ENCODE data around the gene CHAD. TPM values are rescaled to one million over a fixed set of nuclear protein-coding genes. Genes with fewer than 3 reads are reported as not detected.

Gene CHAD
- total RNA-seq, 1 experiment from 2014 or later = 0.57 TPM

DNA sequence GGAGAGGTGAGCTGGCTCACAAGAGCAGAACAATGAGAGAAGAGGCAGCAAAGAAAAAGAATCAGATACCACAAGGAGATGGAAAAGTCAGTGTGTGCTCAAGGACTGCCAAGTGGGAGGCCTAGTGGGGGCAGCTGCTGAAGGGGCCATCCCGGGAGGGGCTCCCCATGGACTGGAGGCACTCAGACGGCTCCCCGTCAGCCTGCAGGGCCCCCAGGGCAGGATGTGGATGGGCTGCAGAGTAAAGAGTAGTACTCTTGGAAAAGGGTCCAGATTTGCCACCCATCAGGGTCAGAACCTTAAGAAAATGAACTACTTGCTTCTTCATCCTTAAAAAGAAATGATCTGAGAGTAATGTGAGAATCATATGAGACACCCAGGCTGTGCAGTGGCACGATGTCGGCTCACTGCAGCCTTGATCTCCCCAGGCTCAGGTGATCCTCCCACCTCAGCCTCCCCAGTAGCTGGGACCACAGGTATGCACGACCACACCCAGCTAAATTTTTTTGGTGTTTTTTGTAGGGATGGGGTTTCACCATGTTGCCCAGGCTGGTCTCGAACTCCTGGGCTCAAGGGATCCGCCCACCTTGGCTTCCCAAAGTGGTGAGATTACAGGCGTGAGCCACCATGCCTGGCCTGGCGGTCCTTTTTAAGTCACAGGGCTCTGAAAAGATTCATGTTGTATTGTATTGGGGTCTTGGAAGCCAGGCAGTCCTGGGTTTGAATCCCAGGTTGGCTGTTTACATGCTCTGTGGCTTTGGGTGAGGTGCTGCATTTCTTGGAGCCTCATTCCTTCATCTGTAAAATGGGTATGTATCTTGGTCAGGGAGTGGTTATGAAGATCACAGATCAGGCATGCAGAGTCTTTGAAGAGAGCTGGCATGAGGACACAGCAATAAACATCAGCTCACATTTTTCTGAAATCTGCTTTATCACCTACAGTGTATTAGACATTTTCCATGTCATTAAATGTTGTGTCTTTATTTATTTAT lies 27.5 kb downstream of the CHAD start:
- Histone ChIP-seq H3K27ac (ENCODE audit: insufficient read length, low read depth, low read length) (no peak overlapping the region), H3K56ac (ENCODE audit: insufficient read length, low read depth, low read length) (no peak overlapping the region), H3K4ac (ENCODE audit: low read depth, low read length) (no peak overlapping the region), H2AFZ (ENCODE audit: low read length) (no peak overlapping the region), H3K79me2 (ENCODE audit: insufficient read depth, low read length) (no peaks in the 10 kb centered on the region), H3K14ac (ENCODE audit: insufficient read depth, low read length) (no peak overlapping the region), H2BK20ac (ENCODE audit: low read depth, low read length, poor library complexity, severe bottlenecking) (no peak overlapping the region), H3K27me3 (ENCODE audit: insufficient read depth, low read length) (no peaks in the 10 kb centered on the region), H4K8ac (replicated peaks; ENCODE audit: insufficient read length, low read depth, low read length) (no peak overlapping the region), H4K20me1 (ENCODE audit: control insufficient read depth, insufficient read depth, insufficient read length) (no peaks in the 10 kb centered on the region), H2BK12ac (ENCODE audit: insufficient read length, low read depth, low read length) (no peak overlapping the region), H3K4me1 (ENCODE audit: insufficient read depth, low read length) (no peaks in the 10 kb centered on the region), H3K79me1 (ENCODE audit: insufficient read depth, low read depth, low read length, poor library complexity, severe bottlenecking) (no peaks in the 10 kb centered on the region), H3K23ac (ENCODE audit: insufficient read length, low read depth, low read length) (no peak overlapping the region), H2BK15ac (ENCODE audit: low read depth, low read length) (no peak overlapping the region), H3K4me2 (ENCODE audit: insufficient read depth, insufficient read length, low read length) (no peak overlapping the region), H3T11ph (ENCODE audit: low read length) (no peak overlapping the region), H3K18ac (ENCODE audit: insufficient read length, low read depth, low read length) (no peak overlapping the region), H2AK5ac (ENCODE audit: insufficient read length, low read length) (no peak overlapping the region), H2BK120ac (ENCODE audit: low read depth, low read length, poor library complexity, severe bottlenecking) (no peak overlapping the region), H4K91ac (ENCODE audit: insufficient read length, low read depth, low read length) (no peak overlapping the region), H2BK5ac (ENCODE audit: insufficient read length, low read length) (no peak overlapping the region), H3K23me2 (ENCODE audit: insufficient read length, low read depth, low read length, poor library complexity, severe bottlenecking) (no peaks in the 10 kb centered on the region), H3K9me3 (ENCODE audit: control insufficient read depth, low read depth, low read length) (no peaks in the 10 kb centered on the region), H4K5ac (ENCODE audit: insufficient read length, low read depth, low read length) (no peak overlapping the region), H3K9ac (ENCODE audit: extremely low read depth, insufficient read length, low read length) (no peak overlapping the region)
- WGBS (ENCODE audit: extremely low coverage, insufficient read length, low lambda C conversion rate) = no CpG with 5 or more reads among the region's 10 CpGs
- H3K4me3 Mint-ChIP-seq = no peak overlapping the region
- no peaks in the 10 kb centered on the region for H3K36me3 Mint-ChIP-seq (ENCODE audit: insufficient read depth in 1 of 3, low read depth in 3 of 3)
- H3K27ac Mint-ChIP-seq = peak overlapping the region in 2 of 3 experiments; percentile 15 to 73; a peak in 2 of 7 replicates
- TF ChIP-seq, protein P1, sequence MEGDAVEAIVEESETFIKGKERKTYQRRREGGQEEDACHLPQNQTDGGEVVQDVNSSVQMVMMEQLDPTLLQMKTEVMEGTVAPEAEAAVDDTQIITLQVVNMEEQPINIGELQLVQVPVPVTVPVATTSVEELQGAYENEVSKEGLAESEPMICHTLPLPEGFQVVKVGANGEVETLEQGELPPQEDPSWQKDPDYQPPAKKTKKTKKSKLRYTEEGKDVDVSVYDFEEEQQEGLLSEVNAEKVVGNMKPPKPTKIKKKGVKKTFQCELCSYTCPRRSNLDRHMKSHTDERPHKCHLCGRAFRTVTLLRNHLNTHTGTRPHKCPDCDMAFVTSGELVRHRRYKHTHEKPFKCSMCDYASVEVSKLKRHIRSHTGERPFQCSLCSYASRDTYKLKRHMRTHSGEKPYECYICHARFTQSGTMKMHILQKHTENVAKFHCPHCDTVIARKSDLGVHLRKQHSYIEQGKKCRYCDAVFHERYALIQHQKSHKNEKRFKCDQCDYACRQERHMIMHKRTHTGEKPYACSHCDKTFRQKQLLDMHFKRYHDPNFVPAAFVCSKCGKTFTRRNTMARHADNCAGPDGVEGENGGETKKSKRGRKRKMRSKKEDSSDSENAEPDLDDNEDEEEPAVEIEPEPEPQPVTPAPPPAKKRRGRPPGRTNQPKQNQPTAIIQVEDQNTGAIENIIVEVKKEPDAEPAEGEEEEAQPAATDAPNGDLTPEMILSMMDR (conservative IDR thresholded peaks at IDR 0.05) = no peak
- no peak for DNase-seq
- H3K9me3 Mint-ChIP-seq = no peaks in the 10 kb centered on the region
- H3K27me3 Mint-ChIP-seq (ENCODE audit: low read depth) = no peaks in the 10 kb centered on the region
- peaks cover 11 to 12% of the 10 kb centered on the region in 2 experiments for H3K4me1 Mint-ChIP-seq

All from H9 (cell line).